Kidney epithelial cell (primary cell): ENCODE data around the gene MYD88. TPM values are rescaled to one million over a fixed set of nuclear protein-coding genes. Genes with fewer than 3 reads are reported as not detected.

Experiments
- DNase-seq: peaks from one replicate; pipeline ENCODE4 v3.0.0-alpha.2; 2010; ENCODE audit warnings: low read depth
- H3K27me3 ChIP-seq: 2 replicates; pipeline ENCODE4 v1.6.0; 2011; ENCODE audit warnings: low read length; ENCODE audit not compliant: control insufficient read depth, insufficient read depth
- H3K36me3 ChIP-seq: 2 replicates; pipeline ENCODE4 v1.5.1; 2011; ENCODE audit warnings: low read length; ENCODE audit not compliant: control insufficient read depth, insufficient read depth
- H3K4me3 ChIP-seq: 2 replicates; pipeline ENCODE4 v1.5.1; 2011; ENCODE audit warnings: low read depth, mild to moderate bottlenecking, control low read depth, low read length
- CTCF ChIP-seq: IDR thresholded peaks from 2 replicates; pipeline ENCODE4 v1.5.1; 2011; ENCODE audit warnings: mild to moderate bottlenecking, moderate library complexity, low read length, control low read depth, inconsistent platforms; ENCODE audit not compliant: insufficient read depth, poor library complexity, severe bottlenecking
- total RNA-seq: library from RNA; depleted of rRNA; stranded (reverse); fragments of >200 nt; gene quantifications from 2 replicates; pipeline ENCODE4 v1.2.3, GENCODE V29; 2015

Gene MYD88
- total RNA-seq, 1 donor from 2014 or later = 36.5 TPM

DNA sequence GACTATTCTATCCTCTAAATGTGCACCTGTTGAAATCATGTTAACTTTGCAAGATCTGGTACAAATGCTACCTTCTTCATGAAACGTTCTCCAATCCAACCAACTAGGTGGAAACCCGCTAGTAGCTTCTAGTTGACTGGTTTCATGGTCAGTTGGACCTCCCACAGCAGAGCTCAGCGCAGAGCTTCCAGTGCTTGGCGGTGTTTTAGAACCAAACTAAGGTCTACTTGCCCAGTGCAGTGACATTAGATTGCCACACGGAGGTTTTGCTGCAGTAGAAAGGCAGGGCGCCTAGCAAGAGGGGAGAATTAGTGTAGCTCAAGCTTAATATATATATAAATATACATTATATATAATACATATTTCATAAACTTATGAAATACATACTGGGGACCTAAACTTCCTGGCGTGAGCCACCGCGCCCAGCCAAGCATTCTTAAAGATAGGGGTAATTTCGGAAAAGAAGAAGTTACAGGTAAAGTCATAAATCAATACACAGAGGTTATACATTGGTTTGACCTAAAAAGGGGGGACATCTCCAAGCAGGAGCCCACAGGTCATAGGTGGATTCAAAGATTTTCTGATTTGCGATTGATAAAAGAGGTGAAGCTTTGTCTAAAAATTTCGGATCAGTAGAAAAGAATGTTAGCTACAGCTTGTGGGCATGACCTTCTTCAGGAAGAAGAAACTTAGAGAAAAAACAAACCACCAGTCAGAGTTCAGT lies 24.8 kb downstream of the MYD88 start:
- H3K4me3 ChIP-seq = no peak overlapping the region
- peak; percentile 12 for TF ChIP-seq CTCF
- no peaks in the 10 kb centered on the region for H3K27me3 ChIP-seq
- DNase-seq = no peak
- H3K36me3 ChIP-seq = no peaks in the 10 kb centered on the region

DNA sequence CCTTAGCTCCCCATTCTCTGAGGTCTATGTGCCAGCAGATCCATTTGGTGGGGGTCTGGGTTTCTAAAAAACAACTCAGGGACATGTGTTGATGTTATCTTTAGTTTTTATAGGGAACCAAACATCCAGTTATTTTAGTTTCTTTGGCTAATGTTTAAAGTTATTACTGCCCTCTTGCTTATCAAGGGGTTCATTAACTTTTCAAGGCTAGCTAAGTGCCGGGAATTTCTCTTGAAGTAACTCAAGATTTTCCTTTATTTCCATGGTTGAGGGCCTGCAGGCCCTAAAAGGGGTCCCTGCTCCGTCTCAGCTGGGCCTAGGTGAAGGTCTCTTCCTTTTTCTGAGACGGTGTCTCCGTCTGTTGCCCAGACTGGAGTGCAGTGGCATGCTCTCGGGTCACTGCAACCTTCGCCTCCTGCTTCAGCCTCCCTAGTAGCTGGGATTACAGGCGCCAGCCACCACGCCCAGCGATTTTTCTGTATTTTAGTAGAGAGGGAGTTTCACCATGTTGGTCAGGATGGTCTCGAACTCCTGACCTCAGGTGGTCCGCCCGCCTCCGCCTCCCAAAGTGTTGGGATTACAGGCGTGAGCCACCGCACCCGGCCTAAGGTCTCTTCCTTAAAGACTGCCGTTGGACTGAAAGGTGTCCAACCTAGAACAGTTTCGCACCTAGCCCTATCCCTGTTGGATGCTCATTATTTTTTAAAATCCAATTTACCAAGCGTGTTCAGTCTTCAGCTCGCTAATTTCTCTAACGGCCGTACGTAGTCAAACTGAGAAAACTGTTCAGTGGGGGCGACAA lies 25.6 kb downstream of the MYD88 start:
- TF ChIP-seq CTCF = no peak
- Histone ChIP-seq H3K36me3 (no peaks in the 10 kb centered on the region), H3K27me3 (no peaks in the 10 kb centered on the region), H3K4me3 (peak overlapping the region; percentile 90)
- DNase-seq = no peak

DNA sequence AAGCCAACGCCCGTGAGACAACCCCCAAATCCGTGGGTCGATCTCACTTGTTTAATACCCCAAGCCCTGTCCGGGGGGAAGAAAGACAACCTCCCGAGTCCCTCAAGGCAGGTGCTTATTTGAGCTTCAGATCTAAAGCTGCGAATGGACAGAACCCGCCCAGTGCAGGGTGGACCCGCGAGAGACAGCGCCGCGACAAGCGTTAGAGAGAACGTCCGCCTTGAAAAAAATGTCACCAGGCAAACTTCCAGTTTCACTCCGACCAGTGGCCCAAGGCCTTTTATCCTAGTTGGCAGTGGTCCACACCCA lies 26.1 kb downstream of the MYD88 start:
- no peak for TF ChIP-seq CTCF

GRCh38 chr3:38164952-38165721 lies 26.7 kb downstream of the MYD88 start, which contains the start of gene OXSR1:
TSS of gene OXSR1 (plus strand) at chr3:38165537. CDS start at chr3:38165877, 340 bp downstream.
- DNase-seq = peak; percentile 100

More for the DNA sequence above, 26.1 kb downstream of the MYD88 start:
- Histone ChIP-seq H3K36me3 (no peaks in the 10 kb centered on the region), H3K4me3 (peak overlapping the region; percentile 90), H3K27me3 (no peaks in the 10 kb centered on the region)
- DNase-seq = no peak

More at GRCh38 chr3:38164952-38165721, 26.7 kb downstream of the MYD88 start, which contains the start of gene OXSR1:
- H3K36me3 ChIP-seq = no peaks in the 10 kb centered on the region
- TF ChIP-seq CTCF = no peak
- H3K4me3 ChIP-seq = peak within 1 kb of the TSS; percentile 90
- no peaks in the 10 kb centered on the region for H3K27me3 ChIP-seq
